ENCODE data around the gene RHOT2. TPM values are rescaled to one million over a fixed set of nuclear protein-coding genes. Genes with fewer than 3 reads are reported as not detected.
A peak's percentile ranks its signal among the peaks of the same experiment; 100 is the strongest.

The RHOT2 gene
- total and polyA plus RNA-seq, 10 of the 15 experiments (the other 5 are each of a cell fraction or from before 2014, with no cell fraction given), result 3.7 to 174 (median 69.8) TPM

GRCh38 chr16:648781-649589, 18.9 kb upstream of the RHOT2 start, which contains the start of gene WDR90 (continued):
- TF ChIP-seq ZNF384 (IDR thresholded peaks at IDR 0.05; ENCODE audit: borderline replicate concordance, low read depth, low read length) (no peak), PRDM15 (CRISPR knock-in tag; IDR thresholded peaks at IDR 0.05) (no peak), CREM (IDR thresholded peaks at IDR 0.05; ENCODE audit: low read depth) (peak; percentile 79; the same call in 1 of the 2 replicates), ZBTB11 (CRISPR knock-in tag; IDR thresholded peaks at IDR 0.05) (no peak), PML (IDR thresholded peaks at IDR 0.05; ENCODE audit: low read length) (no peak; the same call in 1 of the 2 replicates), MLLT1 (IDR thresholded peaks at IDR 0.05) (no peak), USF1 (IDR thresholded peaks at IDR 0.05; ENCODE audit: borderline replicate concordance, extremely low read length, insufficient read depth, low read depth, low read length) (peak; percentile 99), SMAD5 (IDR thresholded peaks at IDR 0.05; ENCODE audit: low read depth) (no peak), REST (IDR thresholded peaks at IDR 0.05; ENCODE audit: low read depth, low read length) (no peak), MYB (IDR thresholded peaks at IDR 0.05; ENCODE audit: borderline replicate concordance, low read depth, low read length) (no peak), HCFC1 (IDR thresholded peaks at IDR 0.05; ENCODE audit: low read length) (peak; percentile 64), NR2F1 (conservative IDR thresholded peaks at IDR 0.05) (peak; percentile 95), NRF1 (conservative IDR thresholded peaks at IDR 0.05; ENCODE audit: low read depth, low read length) (no peak), MEF2A (IDR thresholded peaks at IDR 0.05; ENCODE audit: insufficient read depth, low read depth, low read length) (no peak), DPF2 (IDR thresholded peaks at IDR 0.05) (peak; percentile 78), SREBF1 (IDR thresholded peaks at IDR 0.05; ENCODE audit: low read length) (no peak)

Measured in GM12878 (cell line).